ENCODE data around the gene GOSR2.
"Not testable (repeated sequence)": the region's sequence is repeated elsewhere in the genome, so short reads cannot be mapped to it uniquely, and the experiment has no call there.

The GOSR2 gene

DNA sequence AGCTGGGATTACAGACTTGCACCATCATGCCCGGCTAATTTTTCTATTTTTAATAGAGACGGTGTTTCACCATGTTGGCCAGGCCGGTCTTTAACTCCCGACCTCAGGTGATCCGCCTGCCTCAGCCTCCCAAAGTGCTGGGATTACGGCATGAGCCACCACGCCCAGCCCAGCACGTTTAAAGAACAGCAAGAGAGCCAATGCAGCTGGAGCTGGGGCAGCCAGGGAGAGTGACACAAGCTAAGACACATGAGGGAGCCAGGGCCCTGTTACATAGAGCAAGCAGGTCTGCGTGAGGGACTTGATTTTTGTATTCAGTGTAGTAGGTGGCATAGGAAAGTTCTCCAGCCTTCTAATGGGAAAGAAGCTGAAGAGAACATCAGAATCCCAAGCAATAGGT lies 21.7 kb upstream of the GOSR2 start:
- Mint-ChIP-seq H3K4me3 (no peak overlapping the region), H3K9me3 (no peaks in the 10 kb centered on the region), H3K4me1 (ENCODE audit: low read depth) (peaks cover 11% of the 10 kb centered on the region), H3K36me3 (ENCODE audit: low read depth) (no peaks in the 10 kb centered on the region), H3K27me3 (peaks cover 22% of the 10 kb centered on the region), H3K27ac (no peak overlapping the region)
- intact Hi-C loops (cut with micrococcal nuclease): no loop called here

DNA sequence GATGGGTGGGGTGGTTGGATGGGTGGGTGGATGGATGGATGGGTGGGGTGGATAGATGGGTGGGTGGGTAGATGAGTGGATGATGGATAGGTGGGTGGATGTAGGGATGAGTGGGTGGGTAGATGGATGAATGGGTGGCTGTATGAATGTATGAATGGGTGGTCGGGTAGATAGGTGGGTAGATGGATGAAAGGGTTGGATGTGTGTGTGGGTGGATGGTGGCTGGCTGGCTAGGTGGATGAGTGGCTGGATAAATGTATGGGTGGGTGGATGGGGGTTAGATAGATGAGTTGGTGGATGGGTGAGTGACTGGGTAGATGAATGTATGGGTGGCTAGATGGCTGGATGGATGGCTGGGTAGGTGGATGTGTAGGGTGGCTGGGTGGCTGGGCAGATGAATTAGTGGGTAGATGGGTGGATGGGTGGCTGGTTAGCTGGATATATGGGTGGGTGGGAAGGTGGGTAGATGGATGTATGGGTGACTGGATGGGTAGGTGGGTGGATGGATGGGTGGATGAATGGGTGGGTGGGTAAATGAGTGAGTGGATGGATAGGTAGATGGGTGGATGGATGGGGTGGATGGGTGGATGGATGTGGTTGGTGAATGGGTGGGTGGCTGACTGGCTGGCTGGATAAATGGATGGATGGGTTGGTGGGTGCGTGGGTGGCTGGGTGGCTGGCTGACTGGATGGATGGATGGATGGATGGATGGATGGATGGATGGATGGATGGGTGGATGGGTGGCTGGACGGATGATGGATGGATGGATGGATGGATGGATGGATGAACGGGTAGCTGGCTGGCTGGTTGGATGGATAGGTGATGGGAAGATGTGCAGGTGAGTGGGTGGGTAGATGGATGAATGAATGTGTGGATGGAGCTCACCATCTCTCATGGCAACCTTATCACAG lies 18.9 kb upstream of the GOSR2 start:
- H3K4me3 Mint-ChIP-seq: no peak overlapping the region
- peaks cover 11% of the 10 kb centered on the region for H3K4me1 Mint-ChIP-seq (ENCODE audit: low read depth)
- H3K27me3 Mint-ChIP-seq: peaks cover 12% of the 10 kb centered on the region
- no peak overlapping the region for H3K27ac Mint-ChIP-seq
- intact Hi-C loops (cut with micrococcal nuclease): no loop called here
- H3K36me3 Mint-ChIP-seq (ENCODE audit: low read depth): no peaks in the 10 kb centered on the region
- H3K9me3 Mint-ChIP-seq: no peaks in the 10 kb centered on the region

DNA sequence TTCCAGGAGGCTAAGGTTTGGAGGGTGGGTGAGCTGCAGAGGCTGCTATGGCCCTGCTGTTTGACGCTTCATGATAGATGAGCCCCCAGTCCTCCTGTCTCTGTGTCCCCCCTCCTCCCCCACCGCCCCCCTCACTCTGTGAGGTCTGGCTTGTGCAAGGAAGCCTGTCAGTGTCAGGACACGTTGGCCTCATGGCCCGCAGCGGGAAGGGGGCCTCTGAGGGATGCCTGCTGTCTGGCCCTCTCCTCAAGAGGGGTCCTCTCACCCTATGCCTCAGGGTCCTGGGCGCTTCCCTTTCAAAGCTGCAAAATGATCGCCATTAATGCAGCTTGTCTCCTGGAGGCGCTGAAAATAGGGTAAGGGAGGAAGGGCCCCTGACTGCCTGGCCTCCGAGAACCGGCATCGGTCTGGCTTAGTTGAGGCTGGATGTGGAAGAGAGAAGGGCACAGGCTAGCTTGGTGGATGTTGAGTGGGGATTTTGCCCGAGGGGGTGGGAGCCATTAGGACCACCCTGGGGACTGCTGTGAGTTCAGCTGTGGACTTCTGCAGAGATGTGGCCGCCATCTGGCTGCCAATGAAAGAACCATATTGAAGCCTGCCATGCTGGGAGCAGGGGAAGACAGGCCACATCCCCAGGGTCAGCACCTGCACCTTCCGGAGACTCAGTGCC lies 14.8 kb upstream of the GOSR2 start:
- intact Hi-C loops (cut with micrococcal nuclease): no loop called here
- Mint-ChIP-seq H3K4me3 (no peak overlapping the region), H3K27ac (no peak overlapping the region), H3K36me3 (ENCODE audit: low read depth) (no peaks in the 10 kb centered on the region), H3K27me3 (peaks cover 11% of the 10 kb centered on the region), H3K9me3 (no peaks in the 10 kb centered on the region), H3K4me1 (ENCODE audit: low read depth) (peaks cover 11% of the 10 kb centered on the region)

DNA sequence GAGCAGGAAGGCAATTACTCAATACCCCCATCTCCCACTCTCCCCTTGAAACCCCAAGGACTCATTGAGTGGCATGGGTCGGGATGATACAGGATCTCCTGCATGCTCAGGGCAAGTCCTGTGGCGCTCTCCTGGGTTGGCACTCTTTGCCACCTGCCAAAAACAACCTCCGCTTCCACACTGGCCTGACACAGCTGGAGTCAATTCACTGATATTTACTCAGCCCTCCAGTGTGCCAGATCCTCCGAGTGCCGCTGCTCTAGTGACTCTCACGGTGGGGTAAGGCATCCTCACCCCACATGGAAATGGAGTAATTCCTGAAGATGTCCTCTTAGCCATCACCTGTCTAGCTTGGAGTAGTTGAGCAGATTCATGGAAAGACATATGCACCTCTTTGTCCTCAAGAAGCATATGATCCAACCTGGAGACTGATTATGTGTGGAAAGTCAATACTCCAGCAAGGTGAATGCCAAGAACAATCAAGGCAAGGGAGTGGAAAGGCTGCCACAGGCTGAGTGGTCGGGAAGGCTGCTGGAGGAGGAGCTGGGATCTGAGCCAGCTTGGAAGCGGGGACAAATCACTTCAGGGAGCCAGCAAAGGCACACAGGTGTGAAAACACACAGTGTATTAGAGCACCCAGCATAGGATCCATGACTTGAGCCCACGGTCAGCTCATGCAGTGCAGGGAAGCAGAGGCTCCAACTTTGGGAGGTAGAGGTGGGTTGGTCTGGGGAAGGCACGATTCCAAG lies 12.6 kb upstream of the GOSR2 start:
- peaks cover 9% of the 10 kb centered on the region for H3K4me1 Mint-ChIP-seq (ENCODE audit: low read depth)
- H3K27me3 Mint-ChIP-seq: peaks cover 13% of the 10 kb centered on the region
- H3K9me3 Mint-ChIP-seq: no peaks in the 10 kb centered on the region
- intact Hi-C loops (cut with micrococcal nuclease): no loop called here
- no peak overlapping the region for H3K27ac Mint-ChIP-seq
- H3K4me3 Mint-ChIP-seq: no peak overlapping the region
- no peaks in the 10 kb centered on the region for H3K36me3 Mint-ChIP-seq (ENCODE audit: low read depth)

DNA sequence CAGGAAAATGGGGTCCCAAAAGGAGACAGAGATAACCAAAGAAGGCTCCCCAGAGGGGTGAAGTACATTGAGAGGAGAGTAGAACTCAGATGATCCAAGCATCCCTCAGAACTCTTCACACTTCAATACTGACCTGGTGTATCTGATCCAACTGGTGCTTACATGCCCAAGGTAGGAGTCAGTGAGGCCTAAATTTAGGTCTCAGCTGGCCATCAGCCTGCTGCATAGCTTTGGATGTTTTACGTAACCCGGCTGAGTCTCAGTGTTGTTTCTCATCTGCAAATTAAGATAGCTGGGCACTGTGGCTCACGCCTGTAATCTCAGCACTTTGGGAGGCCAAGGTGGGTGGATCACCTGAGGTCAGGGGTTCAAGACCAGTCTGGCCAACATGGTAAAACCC lies 11.6 kb upstream of the GOSR2 start:
- Mint-ChIP-seq H3K36me3 (ENCODE audit: low read depth) (no peaks in the 10 kb centered on the region), H3K27me3 (peaks cover 12% of the 10 kb centered on the region), H3K4me3 (no peak overlapping the region), H3K9me3 (no peaks in the 10 kb centered on the region), H3K4me1 (ENCODE audit: low read depth) (no peaks in the 10 kb centered on the region), H3K27ac (no peak overlapping the region)
- intact Hi-C loops (cut with micrococcal nuclease): no loop called here

DNA sequence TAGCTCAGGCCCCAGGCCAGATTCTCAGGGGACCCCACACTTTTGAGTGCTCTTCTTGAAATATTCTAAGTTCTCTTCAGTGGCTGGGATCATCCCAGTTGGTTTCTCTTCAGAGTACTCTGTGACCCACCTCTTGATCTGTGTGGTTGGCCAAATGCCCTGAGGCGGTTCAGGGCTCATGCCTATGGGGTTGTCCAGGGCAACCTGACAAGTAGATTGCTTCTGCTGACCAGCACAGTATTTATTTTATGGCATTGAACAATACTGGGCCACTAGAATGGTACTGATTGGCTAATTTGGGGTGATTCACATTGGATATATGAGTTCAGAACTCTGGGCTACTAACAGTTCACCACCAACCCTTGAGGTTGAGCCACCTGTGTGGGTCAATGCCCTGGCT lies 7.4 kb upstream of the GOSR2 start:
- H3K4me1 Mint-ChIP-seq (ENCODE audit: low read depth): no peaks in the 10 kb centered on the region

DNA sequence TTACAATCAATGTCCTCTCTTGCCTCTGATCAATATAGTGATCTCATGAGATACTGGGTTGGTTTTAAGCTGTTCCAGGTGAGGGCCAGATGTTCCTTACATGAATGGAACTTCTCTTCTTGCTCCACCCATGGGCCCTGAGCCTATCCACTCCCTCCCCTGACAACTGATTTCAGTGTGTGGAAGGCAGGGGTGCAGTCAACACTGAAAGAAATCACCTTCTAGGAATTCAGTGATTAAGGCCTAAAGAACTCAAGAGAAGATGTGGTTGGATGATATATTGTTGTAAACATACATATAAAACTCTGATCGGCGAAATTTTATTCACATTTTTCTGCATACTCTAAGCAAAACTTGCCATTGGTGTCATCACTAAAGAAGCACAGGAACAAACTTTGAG lies 6.7 kb upstream of the GOSR2 start:
- Mint-ChIP-seq H3K27me3 (peaks cover 4% of the 10 kb centered on the region), H3K9me3 (no peaks in the 10 kb centered on the region), H3K4me1 (ENCODE audit: low read depth) (no peaks in the 10 kb centered on the region), H3K4me3 (no peak overlapping the region), H3K27ac (no peak overlapping the region), H3K36me3 (ENCODE audit: low read depth) (no peaks in the 10 kb centered on the region)
- intact Hi-C loops (cut with micrococcal nuclease): no loop called here

More for the DNA sequence above, 7.4 kb upstream of the GOSR2 start:
- intact Hi-C loops (cut with micrococcal nuclease): no loop called here
- Mint-ChIP-seq H3K27ac (no peak overlapping the region), H3K27me3 (peaks cover 6% of the 10 kb centered on the region), H3K9me3 (no peaks in the 10 kb centered on the region), H3K36me3 (ENCODE audit: low read depth) (no peaks in the 10 kb centered on the region), H3K4me3 (no peak overlapping the region)

DNA sequence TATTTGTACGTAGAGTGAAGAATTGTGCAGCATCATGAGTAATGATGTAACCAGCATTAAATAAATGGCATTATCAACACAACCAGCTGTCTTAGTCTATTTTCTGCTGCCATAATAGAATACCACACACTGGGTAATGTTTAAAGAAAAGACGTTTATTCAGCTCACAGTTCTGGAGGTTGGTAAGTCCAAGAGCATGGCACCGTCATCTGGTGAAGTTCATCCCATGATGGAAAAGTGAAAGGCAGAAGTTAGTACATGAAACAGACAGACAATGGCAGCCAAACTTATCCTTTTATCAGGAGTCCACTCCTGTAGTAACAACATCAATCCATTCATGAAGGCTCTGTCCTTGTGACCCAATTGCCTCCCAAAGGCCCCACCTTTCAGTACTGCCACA lies 6.3 kb upstream of the GOSR2 start:
- Mint-ChIP-seq H3K27ac (no peak overlapping the region), H3K36me3 (ENCODE audit: low read depth) (no peaks in the 10 kb centered on the region), H3K4me3 (no peak overlapping the region), H3K9me3 (no peaks in the 10 kb centered on the region), H3K27me3 (peaks cover 4% of the 10 kb centered on the region), H3K4me1 (ENCODE audit: low read depth) (no peaks in the 10 kb centered on the region)
- intact Hi-C loops (cut with micrococcal nuclease): no loop called here

DNA sequence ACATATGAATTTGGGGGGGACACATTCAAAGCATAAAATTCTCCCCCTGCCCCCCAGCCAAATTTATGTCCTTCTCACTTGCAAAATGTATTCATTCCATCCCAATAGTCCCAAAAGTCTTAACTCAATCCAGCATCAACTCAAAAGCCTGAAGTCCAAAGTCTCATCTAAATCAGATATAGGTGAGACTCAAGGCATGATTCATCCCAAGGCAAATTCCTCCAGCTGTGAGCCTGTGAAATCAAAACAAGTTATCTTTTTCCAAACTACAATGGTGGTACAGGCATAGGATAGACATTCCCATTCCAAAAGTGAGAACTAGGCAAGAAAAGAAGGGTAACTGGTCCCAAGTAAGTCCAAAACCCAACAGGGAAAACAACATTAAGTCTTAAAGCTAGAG lies 5.9 kb upstream of the GOSR2 start:
- Mint-ChIP-seq H3K27me3 (peaks cover 4% of the 10 kb centered on the region), H3K9me3 (no peaks in the 10 kb centered on the region), H3K27ac (no peak overlapping the region), H3K36me3 (ENCODE audit: low read depth) (no peaks in the 10 kb centered on the region), H3K4me3 (no peak overlapping the region), H3K4me1 (ENCODE audit: low read depth) (no peaks in the 10 kb centered on the region)
- intact Hi-C loops (cut with micrococcal nuclease): no loop called here

DNA sequence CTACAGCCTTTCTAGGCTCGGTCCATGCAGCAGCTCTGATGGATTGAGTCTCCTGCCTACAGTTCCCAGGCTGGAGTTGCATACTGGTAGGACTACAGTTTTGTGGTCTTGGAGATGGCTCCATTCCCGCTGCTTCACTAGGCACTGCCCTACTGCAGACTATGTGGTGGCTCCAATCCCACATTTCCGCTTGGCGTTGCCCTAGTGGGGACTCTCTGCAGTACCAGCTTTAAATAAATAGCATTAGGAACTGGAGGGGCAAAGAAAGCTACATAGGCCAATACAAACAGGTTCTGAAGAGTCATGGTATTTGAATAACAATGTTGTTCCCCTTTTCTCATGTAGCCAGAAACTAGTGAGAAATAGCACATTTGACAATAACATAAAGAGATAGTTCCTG lies 5.4 kb upstream of the GOSR2 start:
- Mint-ChIP-seq H3K27ac (no peak overlapping the region), H3K9me3 (no peaks in the 10 kb centered on the region), H3K4me1 (ENCODE audit: low read depth) (no peaks in the 10 kb centered on the region), H3K27me3 (peaks cover 4% of the 10 kb centered on the region), H3K36me3 (ENCODE audit: low read depth) (peaks cover under 1% of the 10 kb centered on the region), H3K4me3 (no peak overlapping the region)
- intact Hi-C loops (cut with micrococcal nuclease): no loop called here

DNA sequence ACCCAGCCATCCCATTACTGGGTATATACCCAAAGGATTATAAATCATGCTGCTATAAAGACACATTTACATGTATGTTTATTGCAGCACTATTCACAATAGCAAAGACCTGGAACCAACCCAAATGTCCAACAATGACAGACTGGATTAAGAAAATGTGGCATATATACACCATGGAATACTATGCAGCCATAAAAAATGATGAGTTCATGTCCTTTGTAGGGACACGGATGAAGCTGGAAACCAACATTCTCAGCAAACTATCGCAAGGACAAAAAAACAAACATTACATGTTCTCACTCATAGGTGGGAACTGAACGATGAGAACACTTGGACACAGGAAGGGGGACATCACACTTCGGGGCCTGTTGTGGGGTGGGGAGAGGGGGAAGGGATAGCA lies 998 bp upstream of the GOSR2 start:
- H3K9me3 Mint-ChIP-seq, H3K27me3 Mint-ChIP-seq, H3K27ac Mint-ChIP-seq: not testable (repeated sequence)
- Mint-ChIP-seq H3K4me3 (peak overlapping the region; percentile 28), H3K36me3 (ENCODE audit: low read depth) (peaks cover 28% of the 10 kb centered on the region), H3K4me1 (ENCODE audit: low read depth) (peaks cover 24% of the 10 kb centered on the region)
- intact Hi-C loops (cut with micrococcal nuclease): loop anchor here (2.0 kb wide), 1 partner anchor 45 kb away; no protein-coding TSS in a partner anchor

DNA sequence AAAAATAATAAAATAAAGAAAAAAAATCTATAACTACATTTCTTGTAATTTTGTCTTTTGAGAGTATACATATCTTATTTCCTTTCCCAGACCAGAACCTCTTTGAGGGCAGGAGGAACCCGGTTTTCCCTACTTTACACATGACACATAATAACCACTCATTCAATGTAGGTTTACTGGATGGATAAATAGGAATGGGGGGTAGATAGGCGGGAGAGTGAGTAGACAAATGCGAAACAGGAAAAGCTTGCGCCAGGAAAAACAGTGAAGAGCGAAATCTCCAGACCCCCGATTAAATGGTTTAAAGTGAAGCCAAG lies 515 bp upstream of the GOSR2 start:
- Mint-ChIP-seq H3K36me3 (ENCODE audit: low read depth) (peaks cover 33% of the 10 kb centered on the region), H3K27ac (peak overlapping the region; percentile 98), H3K4me1 (ENCODE audit: low read depth) (peaks cover 29% of the 10 kb centered on the region), H3K9me3 (no peaks in the 10 kb centered on the region), H3K27me3 (peaks cover 2% of the 10 kb centered on the region), H3K4me3 (peak overlapping the region; percentile 85)
- intact Hi-C loops (cut with micrococcal nuclease): loop anchor here (2.0 kb wide), 1 partner anchor 46 kb away; no protein-coding TSS in a partner anchor

DNA sequence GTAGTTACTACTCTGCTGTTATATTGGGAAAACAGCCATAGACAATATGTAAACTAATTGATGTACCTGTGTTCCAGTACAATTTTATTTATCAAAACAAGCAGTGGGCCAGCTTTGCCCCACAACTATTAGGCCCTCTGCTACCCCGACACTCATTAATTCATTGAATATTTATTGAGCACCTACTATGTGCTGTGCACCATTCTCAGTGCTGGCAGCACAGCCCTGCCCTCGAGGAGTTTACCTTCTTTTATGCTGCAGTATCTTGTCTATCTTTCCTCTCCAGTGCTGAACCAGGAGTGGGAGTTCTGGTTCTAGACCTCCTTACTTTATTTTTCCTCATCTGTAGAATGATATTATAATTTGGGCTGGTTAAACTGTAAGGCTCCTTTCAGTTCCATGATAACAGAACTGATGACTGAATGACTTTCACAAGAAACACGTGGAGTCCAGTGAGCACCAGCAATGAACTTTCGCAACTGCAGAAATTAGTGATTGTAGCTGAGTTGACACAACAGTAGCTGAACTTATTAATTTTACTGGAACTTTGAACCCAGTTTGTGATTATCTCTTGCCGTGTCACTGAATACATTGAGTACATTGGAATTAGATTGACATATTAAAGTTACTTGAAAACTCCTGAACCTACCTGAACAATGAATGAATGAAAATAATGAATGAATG lies 2.4 kb downstream of the GOSR2 start:
- Mint-ChIP-seq H3K27ac (no peak overlapping the region), H3K9me3 (no peaks in the 10 kb centered on the region), H3K36me3 (ENCODE audit: low read depth) (peaks cover 62% of the 10 kb centered on the region), H3K4me1 (ENCODE audit: low read depth) (peaks cover 42% of the 10 kb centered on the region), H3K27me3 (peaks cover 2% of the 10 kb centered on the region), H3K4me3 (no peak overlapping the region)
- intact Hi-C loops (cut with micrococcal nuclease): no loop called here

Data from dendritic cell treated with granulocyte-macrophage colony-stimulating factor and Interleukin-4, amounts not matched to agents 40 ng/mL and 50 ng/mL, for 4 days (primary cell).